Neural progenitor cell (in vitro differentiated cells): Measurements from ENCODE around the gene TRIM66. TPM values are rescaled to one million over a fixed set of nuclear protein-coding genes. Genes with fewer than 3 reads are reported as not detected.

ENCODE experiments used
- DNase-seq: peaks from one replicate; pipeline ENCODE4 v3.0.0-alpha.2; 2016; ENCODE audit warnings: low spot score
- H2AFZ ChIP-seq: fragments of 200-600 bp; sonication (generic); replicated peaks from 2 replicates; pipeline ENCODE4 v1.6.1; 2016; ENCODE audit warnings: antibody characterized with exemption
- H3F3A ChIP-seq: fragments of 200-600 bp; sonication (generic); 2 replicates; pipeline ENCODE4 v1.6.1; 2016; ENCODE audit warnings: antibody characterized with exemption, low read depth
- H3K27ac ChIP-seq: fragments of 200-600 bp; sonication (generic); 2 replicates; pipeline ENCODE4 v1.5.1; 2016; ENCODE audit warnings: mild to moderate bottlenecking
- H3K27me3 ChIP-seq: fragments of 200-600 bp; sonication (generic); 2 replicates; pipeline ENCODE4 v1.6.1; 2016; ENCODE audit warnings: mild to moderate bottlenecking, moderate library complexity
- H3K36me3 ChIP-seq: fragments of 200-600 bp; sonication (generic); 2 replicates; pipeline ENCODE4 v1.5.1; 2016
- H3K4me1 ChIP-seq: fragments of 200-600 bp; sonication (generic); 2 replicates; pipeline ENCODE4 v1.6.1; 2016; ENCODE audit warnings: mixed run types
- H3K4me2 ChIP-seq: fragments of 200-600 bp; sonication (generic); 2 replicates; pipeline ENCODE4 v1.6.1; 2016
- H3K4me3 ChIP-seq: fragments of 200-600 bp; sonication (generic); 2 replicates; pipeline ENCODE4 v1.5.1; 2016
- H3K79me2 ChIP-seq: fragments of 200-600 bp; sonication (generic); 2 replicates; pipeline ENCODE4 v1.6.1; 2016; ENCODE audit warnings: low read depth
- H3K9ac ChIP-seq: fragments of 200-600 bp; sonication (generic); 2 replicates; pipeline ENCODE4 v1.6.1; 2016
- H3K9me3 ChIP-seq: fragments of 200-600 bp; sonication (generic); 2 replicates; pipeline ENCODE4 v1.5.1; 2016; ENCODE audit warnings: low read depth
- H4K20me1 ChIP-seq: fragments of 200-600 bp; sonication (generic); 2 replicates; pipeline ENCODE4 v1.6.1; 2016; ENCODE audit warnings: low read depth
- H3K27ac Mint-ChIP-seq: 3 replicates; pipeline ENCODE4 v1.8.0; 2021; ENCODE audit warnings: mixed read lengths
- H3K27me3 Mint-ChIP-seq: 2 replicates; pipeline ENCODE4 v1.8.0; 2022; ENCODE audit warnings: low read depth, mild to moderate bottlenecking, inconsistent platforms, moderate library complexity, mixed read lengths; ENCODE audit not compliant: insufficient read depth
- H3K36me3 Mint-ChIP-seq: 3 replicates; pipeline ENCODE4 v1.8.0; 2021; ENCODE audit warnings: mixed read lengths
- H3K4me1 Mint-ChIP-seq: 3 replicates; pipeline ENCODE4 v1.8.0; 2021; ENCODE audit warnings: mixed read lengths
- H3K4me3 Mint-ChIP-seq: 3 replicates; pipeline ENCODE4 v1.8.0; 2021; ENCODE audit warnings: mild to moderate bottlenecking, moderate library complexity, mixed read lengths
- H3K9me3 Mint-ChIP-seq: 3 replicates; pipeline ENCODE4 v1.8.0; 2020; ENCODE audit warnings: mixed read lengths
- CTCF ChIP-seq: fragments of 200-600 bp; sonication (generic); IDR thresholded peaks from 2 replicates; pipeline ENCODE4 v1.5.1; 2017; ENCODE audit warnings: antibody characterized with exemption, mild to moderate bottlenecking
- EZH2 ChIP-seq: fragments of 200-600 bp; sonication (generic); IDR thresholded peaks from 2 replicates; pipeline ENCODE4 v1.6.1; 2017; ENCODE audit warnings: antibody characterized with exemption, mild to moderate bottlenecking, moderate library complexity
- EZH2phosphoT487 ChIP-seq: fragments of 200-600 bp; sonication (generic); IDR thresholded peaks from 2 replicates; pipeline ENCODE4 v1.6.1; 2017; ENCODE audit warnings: antibody characterized with exemption
- total RNA-seq: library from RNA; depleted of rRNA; stranded (reverse); fragments of >200 nt; gene quantifications from 2 replicates; pipeline ENCODE4 v1.2.3, GENCODE V29; 2015; ENCODE audit warnings: low replicate concordance

Gene TRIM66
- total RNA-seq, 1 donor from 2014 or later = 0.95 TPM

- Histone ChIP-seq H3K4me2 (no peak overlapping the region), H3K4me3 (no peak overlapping the region), H3F3A (no peaks in the 10 kb centered on the region), H3K9me3 (no peaks in the 10 kb centered on the region), H3K27me3 (no peaks in the 10 kb centered on the region), H3K36me3 (no peaks in the 10 kb centered on the region), H2AFZ (no peak overlapping the region), H3K9ac (no peak overlapping the region), H3K4me1 (peaks cover 8% of the 10 kb centered on the region), H4K20me1 (no peaks in the 10 kb centered on the region), H3K27ac (no peak overlapping the region), H3K79me2 (no peaks in the 10 kb centered on the region)
- no peak overlapping the region for H3K4me3 Mint-ChIP-seq
- no peak for DNase-seq
- H3K27me3 Mint-ChIP-seq = peaks cover 6% of the 10 kb centered on the region
- peaks cover 25% of the 10 kb centered on the region for H3K4me1 Mint-ChIP-seq
- peak overlapping the region; percentile 63 for H3K27ac Mint-ChIP-seq
- no peaks in the 10 kb centered on the region for H3K9me3 Mint-ChIP-seq
- peaks cover 45% of the 10 kb centered on the region for H3K36me3 Mint-ChIP-seq
- no peak for TF ChIP-seq EZH2phosphoT487
- no peak for TF ChIP-seq CTCF
- no peak for TF ChIP-seq EZH2
Observed at GRCh38 chr11:8713760-8714454, 31.4 kb upstream of the TRIM66 start.

- H3K4me3 ChIP-seq = no peak overlapping the region
- TF ChIP-seq CTCF = no peak
- no peak overlapping the region for H2AFZ ChIP-seq
- H3K27me3 Mint-ChIP-seq = peaks cover 6% of the 10 kb centered on the region
- no peaks in the 10 kb centered on the region for H3K36me3 ChIP-seq
- H3K9ac ChIP-seq = no peak overlapping the region
- H3K9me3 Mint-ChIP-seq = no peaks in the 10 kb centered on the region
- H3K4me2 ChIP-seq = no peak overlapping the region
- no peak for DNase-seq
- H3K27ac ChIP-seq = no peak overlapping the region
- no peaks in the 10 kb centered on the region for H3K9me3 ChIP-seq
- H3K36me3 Mint-ChIP-seq = peaks cover 40% of the 10 kb centered on the region
- no peak overlapping the region for H3K27ac Mint-ChIP-seq
- no peaks in the 10 kb centered on the region for H4K20me1 ChIP-seq
- H3K27me3 ChIP-seq = no peaks in the 10 kb centered on the region
- no peak overlapping the region for H3K4me3 Mint-ChIP-seq
- no peaks in the 10 kb centered on the region for H3K79me2 ChIP-seq
- peaks cover 17% of the 10 kb centered on the region for H3K4me1 Mint-ChIP-seq
- peaks cover 4% of the 10 kb centered on the region for H3F3A ChIP-seq
- no peaks in the 10 kb centered on the region for H3K4me1 ChIP-seq
Observed at GRCh38 chr11:8712506-8712905, 30.0 kb upstream of the TRIM66 start.

- no peaks in the 10 kb centered on the region for H3K9me3 Mint-ChIP-seq
- Histone ChIP-seq H3K79me2 (no peaks in the 10 kb centered on the region), H3K4me1 (no peaks in the 10 kb centered on the region)
Observed at GRCh38 chr11:8711895-8712442, 29.5 kb upstream of the TRIM66 start.

More at GRCh38 chr11:8711895-8712442, 29.5 kb upstream of the TRIM66 start:
- no peak for TF ChIP-seq CTCF
- H3K27ac ChIP-seq = no peak overlapping the region
- peaks cover 4% of the 10 kb centered on the region for H3F3A ChIP-seq
- no peaks in the 10 kb centered on the region for H3K36me3 ChIP-seq
- Mint-ChIP-seq H3K36me3 (peaks cover 35% of the 10 kb centered on the region), H3K4me3 (no peak overlapping the region), H3K4me1 (peaks cover 12% of the 10 kb centered on the region), H3K27ac (no peak overlapping the region), H3K27me3 (peaks cover 6% of the 10 kb centered on the region)
- H3K4me3 ChIP-seq = no peak overlapping the region
- H3K27me3 ChIP-seq = no peaks in the 10 kb centered on the region
- no peak for DNase-seq
- H3K4me2 ChIP-seq = no peak overlapping the region
- no peak overlapping the region for H2AFZ ChIP-seq
- no peaks in the 10 kb centered on the region for H3K9me3 ChIP-seq
- no peak overlapping the region for H3K9ac ChIP-seq
- no peaks in the 10 kb centered on the region for H4K20me1 ChIP-seq
